HG03558 (cell line): ENCODE measurements around the gene CADM2.

Source experiments
- ATAC-seq: cut with Tn5 transposase; IDR thresholded peaks from one replicate; pipeline ENCODE4 v1.9.1; 2021; ENCODE audit warnings: moderate number of reproducible peaks; ENCODE audit not compliant: unreplicated experiment; ENCODE audit errors: extremely low read depth

Gene CADM2

GRCh38 chr3:86047161-86047560 is 1088.4 kb downstream of the CADM2 start:
- ATAC-seq, result no peak

- no peak for ATAC-seq
Observed at GRCh38 chr3:86051058-86051457, 1092.3 kb downstream of the CADM2 start.

- ATAC-seq, result no peak
Observed at GRCh38 chr3:86056032-86056431, 1097.2 kb downstream of the CADM2 start.

- no peak for ATAC-seq
Observed at GRCh38 chr3:86056962-86057361, 1098.2 kb downstream of the CADM2 start.

GRCh38 chr3:86073799-86074198 is 1115.0 kb downstream of the CADM2 start:
- ATAC-seq, result no peak

GRCh38 chr3:86087160-86087871 is 1128.5 kb downstream of the CADM2 start:
- ATAC-seq, result no peak

- ATAC-seq, result no peak
Observed at GRCh38 chr3:86104154-86104553, 1145.4 kb downstream of the CADM2 start.

GRCh38 chr3:86109434-86109833 is 1150.6 kb downstream of the CADM2 start:
- no peak for ATAC-seq
